ENCODE results near the gene ITGA2. TPM values are rescaled to one million over a fixed set of nuclear protein-coding genes. Genes with fewer than 3 reads are reported as not detected.
A peak's percentile ranks its signal among the peaks of the same experiment; 100 is the strongest.

Gene ITGA2
- total RNA-seq, 3 donors from 2014 or later, result 1.0 to 1.1 (median 1.1) TPM

DNA sequence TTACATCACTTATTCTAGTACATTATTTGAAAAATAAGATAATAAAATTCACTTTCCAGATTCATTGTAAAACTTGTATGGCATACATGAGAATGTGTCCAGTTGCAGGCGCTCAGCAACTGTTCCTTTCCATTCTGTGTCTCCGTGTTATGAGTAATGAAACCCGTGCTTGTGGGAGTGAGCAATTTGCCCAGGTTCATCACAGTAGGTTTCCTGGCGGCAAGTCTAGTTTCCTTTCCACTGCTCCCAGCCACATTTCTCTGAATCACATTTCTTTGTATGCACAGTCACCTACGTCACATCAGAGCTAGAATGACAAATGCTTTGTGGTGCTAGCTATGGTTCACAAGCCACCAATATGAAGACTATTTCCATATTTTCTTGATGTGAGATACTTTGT lies 80.5 kb downstream of the ITGA2 start:
- Mint-ChIP-seq H3K27me3 (ENCODE audit: low read depth) (peaks cover 4% of the 10 kb centered on the region), H3K4me1 (ENCODE audit: low read depth) (peaks cover 11% of the 10 kb centered on the region), H3K36me3 (ENCODE audit: insufficient read depth) (no peaks in the 10 kb centered on the region), H3K4me3 (no peak overlapping the region), H3K9me3 (no peaks in the 10 kb centered on the region)
- DNase-seq (peak; percentile 5), ATAC-seq (peak; percentile 97 to 98)

DNA sequence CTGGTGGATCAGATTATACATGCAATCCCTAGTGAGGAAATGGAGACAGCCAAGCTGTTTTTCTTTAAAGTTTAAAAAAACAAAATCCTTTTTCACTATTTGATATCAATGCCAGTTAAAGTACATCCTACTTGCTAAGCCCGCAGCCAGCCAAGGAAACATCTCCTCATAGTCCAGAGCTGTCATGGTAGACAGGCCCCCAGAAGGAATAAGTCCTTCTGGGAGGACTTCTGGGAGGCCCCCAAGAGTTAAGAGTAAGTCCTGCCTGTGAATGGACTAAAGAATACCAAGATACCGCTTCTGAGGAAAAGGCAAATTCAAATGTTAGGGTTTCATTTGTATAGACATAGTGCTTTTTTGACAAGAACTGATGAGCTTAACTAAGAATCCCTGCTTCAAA lies 82.1 kb downstream of the ITGA2 start:
- Mint-ChIP-seq H3K4me3 (no peak overlapping the region), H3K4me1 (ENCODE audit: low read depth) (peaks cover 11% of the 10 kb centered on the region), H3K9me3 (no peaks in the 10 kb centered on the region), H3K27me3 (ENCODE audit: low read depth) (peaks cover 9% of the 10 kb centered on the region), H3K36me3 (ENCODE audit: insufficient read depth) (no peaks in the 10 kb centered on the region)
- ATAC-seq (no peak), DNase-seq (no peak)

DNA sequence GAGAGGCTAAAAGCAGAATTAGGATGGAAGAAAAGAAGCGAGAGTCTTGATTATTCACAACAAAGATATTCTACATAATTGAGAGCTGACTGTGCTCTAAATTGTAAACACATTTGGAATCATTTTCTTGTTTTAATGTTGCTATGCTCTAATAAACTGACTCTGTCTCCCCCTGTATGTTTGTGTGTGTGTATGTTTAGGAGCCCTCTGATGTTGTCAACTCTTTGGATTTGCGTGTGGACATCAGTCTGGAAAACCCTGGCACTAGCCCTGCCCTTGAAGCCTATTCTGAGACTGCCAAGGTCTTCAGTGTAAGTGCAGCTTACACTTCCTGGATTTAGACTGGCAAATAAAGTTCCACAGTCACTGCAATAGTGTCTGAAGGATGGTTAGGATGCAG lies 82.6 kb downstream of the ITGA2 start:
- Mint-ChIP-seq H3K4me3 (no peak overlapping the region), H3K36me3 (ENCODE audit: insufficient read depth) (no peaks in the 10 kb centered on the region), H3K9me3 (no peaks in the 10 kb centered on the region), H3K4me1 (ENCODE audit: low read depth) (peaks cover 11% of the 10 kb centered on the region), H3K27me3 (ENCODE audit: low read depth) (peaks cover 9% of the 10 kb centered on the region)
- DNase-seq (no peak), ATAC-seq (no peak)

DNA sequence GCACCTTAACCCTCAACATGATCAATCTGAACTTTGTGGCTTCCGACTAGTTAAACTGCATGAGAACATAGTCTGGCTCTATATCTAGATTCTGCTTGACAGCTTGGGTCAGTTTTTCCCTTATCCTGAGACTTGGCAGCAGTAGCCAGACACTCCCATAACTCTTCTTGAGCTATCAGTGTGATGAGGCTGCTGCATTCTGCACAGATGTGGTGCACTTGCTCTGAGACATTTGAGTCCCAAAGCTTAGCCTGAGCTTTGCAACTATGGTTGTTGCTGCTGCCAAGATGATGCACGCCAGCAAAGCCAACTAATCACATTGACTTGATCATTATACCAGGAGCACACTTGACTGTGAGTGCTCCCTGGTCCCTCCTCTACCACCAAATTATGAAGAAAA lies 84.2 kb downstream of the ITGA2 start:
- Mint-ChIP-seq H3K27me3 (ENCODE audit: low read depth) (peaks cover 9% of the 10 kb centered on the region), H3K9me3 (no peaks in the 10 kb centered on the region), H3K4me3 (no peak overlapping the region), H3K36me3 (ENCODE audit: insufficient read depth) (no peaks in the 10 kb centered on the region), H3K4me1 (ENCODE audit: low read depth) (peaks cover 11% of the 10 kb centered on the region)
- ATAC-seq, result no peak
- DNase-seq, result no peak

DNA sequence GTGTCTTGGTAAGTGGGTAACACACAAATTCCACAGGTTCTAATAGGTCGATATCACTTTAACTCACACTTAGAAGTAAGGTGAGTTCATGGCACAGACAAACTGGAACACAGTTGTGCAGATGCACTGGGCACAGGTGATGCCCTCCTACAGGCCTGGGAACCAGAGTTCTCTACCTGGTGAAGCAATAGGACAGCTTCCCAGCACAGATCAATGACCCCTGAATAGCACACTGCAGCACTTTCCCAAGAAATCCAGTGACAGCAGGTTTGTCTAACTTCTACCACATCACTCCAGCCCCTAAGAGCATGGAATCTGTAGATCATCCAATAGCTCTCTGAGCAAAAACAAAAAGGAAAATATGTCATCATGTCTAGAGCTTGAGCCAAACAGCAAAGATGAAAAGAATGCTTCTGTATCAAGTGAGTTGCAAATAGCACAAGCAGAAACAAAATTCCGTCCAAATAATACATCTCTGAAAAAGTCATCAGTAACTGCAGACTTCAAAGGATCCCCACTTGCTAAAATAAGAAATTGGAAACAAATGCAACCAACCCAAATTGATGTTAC lies 86.9 kb downstream of the ITGA2 start:
- Mint-ChIP-seq H3K4me3 (no peak overlapping the region), H3K27me3 (ENCODE audit: low read depth) (peaks cover 9% of the 10 kb centered on the region), H3K36me3 (ENCODE audit: insufficient read depth) (no peaks in the 10 kb centered on the region), H3K4me1 (ENCODE audit: low read depth) (peaks cover 7% of the 10 kb centered on the region), H3K9me3 (no peaks in the 10 kb centered on the region)
- DNase-seq (no peak), ATAC-seq (no peak)

DNA sequence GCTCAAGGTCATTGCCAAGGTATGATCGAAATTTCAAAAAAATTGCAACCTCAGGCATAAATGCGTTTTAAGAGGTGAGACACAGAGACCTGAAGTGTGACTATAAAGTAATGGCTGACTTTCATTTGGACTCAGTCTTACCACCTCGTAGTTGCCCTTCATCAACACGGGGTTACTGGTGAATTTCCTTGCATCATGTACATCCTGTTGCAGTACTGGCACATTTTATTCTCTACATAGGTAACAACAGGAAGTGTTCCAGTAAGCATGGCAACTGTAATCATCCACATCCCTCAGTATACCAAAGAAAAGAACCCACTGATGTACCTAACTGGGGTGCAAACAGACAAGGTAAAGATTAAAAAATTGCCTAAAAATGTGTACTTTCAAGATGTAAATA lies 91.1 kb downstream of the ITGA2 start:
- Mint-ChIP-seq H3K4me3 (no peak overlapping the region), H3K9me3 (no peaks in the 10 kb centered on the region), H3K27me3 (ENCODE audit: low read depth) (peaks cover under 1% of the 10 kb centered on the region), H3K36me3 (ENCODE audit: insufficient read depth) (no peaks in the 10 kb centered on the region), H3K4me1 (ENCODE audit: low read depth) (peaks cover 31% of the 10 kb centered on the region)
- no peak for ATAC-seq
- no peak for DNase-seq

DNA sequence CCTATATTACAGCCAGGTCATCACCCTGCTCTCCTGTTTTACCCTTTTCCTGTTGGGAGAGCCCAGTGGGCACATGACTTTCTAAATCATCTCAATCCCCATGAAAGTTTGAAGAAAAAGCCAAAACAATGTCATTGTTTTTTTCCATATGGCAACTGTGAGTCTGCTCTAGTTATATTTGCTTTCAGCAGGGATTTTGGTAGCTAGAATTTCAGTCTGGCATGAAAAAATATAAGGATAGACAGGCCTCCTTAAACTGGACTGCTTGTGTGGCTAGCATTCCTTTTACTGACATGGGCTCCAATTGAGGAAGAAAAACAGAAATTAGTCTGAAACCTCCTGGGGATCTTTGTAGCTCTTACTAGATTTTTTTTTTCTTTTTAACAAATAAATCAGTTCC lies 94.8 kb downstream of the ITGA2 start:
- peaks cover 31% of the 10 kb centered on the region for H3K4me1 Mint-ChIP-seq (ENCODE audit: low read depth)
- DNase-seq (no peak), ATAC-seq (no peak)
- no peaks in the 10 kb centered on the region for H3K36me3 Mint-ChIP-seq (ENCODE audit: insufficient read depth)
- H3K9me3 Mint-ChIP-seq, result no peaks in the 10 kb centered on the region
- H3K27me3 Mint-ChIP-seq (ENCODE audit: low read depth), result no peaks in the 10 kb centered on the region
- H3K4me3 Mint-ChIP-seq, result no peak overlapping the region

DNA sequence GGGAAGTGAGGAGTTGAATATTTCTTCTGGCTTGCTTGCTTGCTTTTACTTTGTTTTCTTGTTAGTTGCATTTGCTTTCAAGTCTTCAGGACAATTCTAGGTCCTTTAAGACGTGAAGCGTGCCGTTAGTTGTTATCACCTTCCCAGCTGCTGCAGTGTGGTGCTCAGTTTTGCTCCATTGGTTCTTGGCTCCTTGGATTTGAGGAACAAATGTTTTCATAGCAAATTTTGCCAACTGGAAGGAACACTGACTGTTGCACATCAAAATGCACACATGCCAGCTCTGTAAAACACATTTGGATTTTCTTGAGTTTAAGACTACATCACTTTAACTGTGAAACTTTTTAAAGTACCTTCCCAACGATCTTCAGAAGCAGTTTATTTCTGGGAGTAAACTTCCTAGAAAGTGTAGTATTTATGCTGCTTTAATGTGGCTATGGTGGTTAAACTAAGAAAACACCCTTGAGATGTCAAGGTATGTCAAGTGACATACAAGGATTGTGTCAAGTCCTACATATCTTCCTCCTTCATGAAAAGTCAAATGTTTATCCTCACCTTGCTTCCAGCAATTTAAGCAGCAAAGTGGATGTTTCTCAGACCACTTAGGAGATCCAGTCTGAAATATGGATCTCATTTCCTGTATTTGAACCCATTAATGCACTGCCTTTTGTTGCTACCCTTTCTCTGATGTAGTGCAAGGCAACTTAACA lies 95.5 kb downstream of the ITGA2 start:
- DNase-seq, result no peak
- Mint-ChIP-seq H3K27me3 (ENCODE audit: low read depth) (no peaks in the 10 kb centered on the region), H3K4me1 (ENCODE audit: low read depth) (peaks cover 38% of the 10 kb centered on the region), H3K36me3 (ENCODE audit: insufficient read depth) (no peaks in the 10 kb centered on the region), H3K4me3 (no peak overlapping the region), H3K9me3 (no peaks in the 10 kb centered on the region)
- no peak for ATAC-seq

DNA sequence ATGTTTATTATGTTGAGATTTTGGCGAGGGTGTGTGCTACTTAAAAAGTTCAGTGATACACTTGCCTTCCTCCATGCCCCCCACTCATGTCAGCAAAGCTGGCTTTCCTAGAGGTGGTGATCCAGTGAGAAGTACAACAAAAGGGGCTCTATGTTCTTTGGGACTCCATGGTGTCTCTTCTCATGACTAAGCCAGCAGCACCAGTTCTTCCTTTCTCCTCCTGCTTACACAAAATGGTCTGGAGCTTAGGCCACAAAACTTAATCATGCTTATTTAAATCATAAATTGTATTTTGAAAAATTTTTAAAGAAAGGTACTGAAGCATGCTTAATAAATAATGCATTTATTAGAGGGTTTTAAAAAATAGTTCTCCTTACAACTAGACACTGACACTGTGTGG lies 98.0 kb downstream of the ITGA2 start:
- no peak overlapping the region for H3K4me3 Mint-ChIP-seq
- ATAC-seq, result no peak
- DNase-seq, result no peak
- H3K4me1 Mint-ChIP-seq (ENCODE audit: low read depth), result peaks cover 40% of the 10 kb centered on the region
- no peaks in the 10 kb centered on the region for H3K27me3 Mint-ChIP-seq (ENCODE audit: low read depth)
- H3K9me3 Mint-ChIP-seq, result no peaks in the 10 kb centered on the region
- H3K36me3 Mint-ChIP-seq (ENCODE audit: insufficient read depth), result no peaks in the 10 kb centered on the region

DNA sequence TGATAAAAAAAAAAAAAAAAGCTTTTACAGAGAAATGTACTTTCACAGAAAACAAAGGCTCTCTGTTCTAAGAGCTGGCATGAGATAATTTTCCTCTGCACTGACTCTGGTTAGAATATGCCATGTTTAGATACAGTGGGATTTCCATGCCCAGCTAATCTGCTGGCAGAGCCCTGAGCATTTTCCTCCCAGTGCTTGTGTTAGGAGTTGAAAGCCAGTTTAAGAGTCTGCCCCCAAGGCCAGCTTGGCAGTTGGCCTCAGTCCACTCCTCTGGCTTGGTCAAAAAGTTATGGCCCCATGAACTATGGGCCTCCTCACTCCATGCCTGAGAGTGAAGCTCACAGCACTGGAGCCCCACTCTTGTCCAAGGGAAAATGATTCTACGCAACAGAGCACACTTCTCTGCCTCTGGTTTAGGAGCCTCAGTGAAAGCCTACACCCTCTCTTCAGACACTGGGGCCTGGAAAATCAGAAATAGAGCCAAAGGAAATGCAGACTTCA lies 98.5 kb downstream of the ITGA2 start:
- DNase-seq (no peak), ATAC-seq (no peak)
- Mint-ChIP-seq H3K4me1 (ENCODE audit: low read depth) (peaks cover 38% of the 10 kb centered on the region), H3K36me3 (ENCODE audit: insufficient read depth) (no peaks in the 10 kb centered on the region), H3K9me3 (no peaks in the 10 kb centered on the region), H3K27me3 (ENCODE audit: low read depth) (no peaks in the 10 kb centered on the region), H3K4me3 (no peak overlapping the region)

DNA sequence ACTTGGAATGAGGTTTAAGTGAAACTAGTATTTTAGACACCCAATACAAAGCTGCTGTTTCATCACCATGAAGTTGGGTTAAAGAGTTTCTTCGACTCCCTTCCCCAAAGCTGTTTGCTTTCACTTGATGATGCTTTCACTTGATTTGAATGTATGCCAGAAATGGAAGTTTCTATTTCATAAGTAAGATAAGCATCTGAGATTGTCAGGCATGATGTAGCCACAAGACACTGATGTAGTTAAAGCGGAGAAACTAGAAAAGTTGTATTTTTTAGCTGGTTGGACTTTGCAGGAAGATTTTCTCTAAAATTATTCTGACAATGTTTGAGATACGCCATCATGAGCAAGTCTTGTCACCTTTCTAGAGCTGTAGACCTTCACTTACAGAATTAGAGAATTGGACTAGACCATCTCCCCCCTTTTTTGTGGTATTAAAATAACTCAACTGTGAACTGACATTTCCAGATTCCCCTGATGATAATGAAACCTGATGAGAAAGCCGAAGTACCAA lies 100.4 kb downstream of the ITGA2 start:
- Mint-ChIP-seq H3K36me3 (ENCODE audit: insufficient read depth) (no peaks in the 10 kb centered on the region), H3K9me3 (no peaks in the 10 kb centered on the region), H3K4me1 (ENCODE audit: low read depth) (peaks cover 22% of the 10 kb centered on the region), H3K27me3 (ENCODE audit: low read depth) (no peaks in the 10 kb centered on the region), H3K4me3 (peak overlapping the region; percentile 56)
- ATAC-seq, result peak; percentile 76 to 91
- DNase-seq, result no peak

DNA sequence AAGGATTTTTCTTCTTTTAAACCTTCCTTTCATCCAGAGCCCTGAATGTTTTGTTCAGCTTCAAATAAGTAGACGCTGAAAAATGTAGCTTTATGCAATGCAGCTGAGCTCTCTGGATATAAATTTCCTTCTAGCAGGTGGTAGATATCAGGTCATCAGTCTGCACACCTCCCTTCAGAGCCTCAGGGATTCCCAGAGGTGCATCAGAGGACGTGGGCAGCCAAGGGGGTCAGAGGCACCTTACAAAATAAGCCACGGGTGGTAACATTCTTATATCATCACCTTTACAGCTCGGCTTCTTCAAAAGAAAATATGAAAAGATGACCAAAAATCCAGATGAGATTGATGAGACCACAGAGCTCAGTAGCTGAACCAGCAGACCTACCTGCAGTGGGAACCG lies 101.1 kb downstream of the ITGA2 start:
- H3K4me3 Mint-ChIP-seq, result no peak overlapping the region
- no peaks in the 10 kb centered on the region for H3K27me3 Mint-ChIP-seq (ENCODE audit: low read depth)
- no peak for DNase-seq
- no peaks in the 10 kb centered on the region for H3K9me3 Mint-ChIP-seq
- ATAC-seq, result peak in 1 of 2 donors; percentile 21
- H3K4me1 Mint-ChIP-seq (ENCODE audit: low read depth), result peaks cover 16% of the 10 kb centered on the region
- H3K36me3 Mint-ChIP-seq (ENCODE audit: insufficient read depth), result no peaks in the 10 kb centered on the region

DNA sequence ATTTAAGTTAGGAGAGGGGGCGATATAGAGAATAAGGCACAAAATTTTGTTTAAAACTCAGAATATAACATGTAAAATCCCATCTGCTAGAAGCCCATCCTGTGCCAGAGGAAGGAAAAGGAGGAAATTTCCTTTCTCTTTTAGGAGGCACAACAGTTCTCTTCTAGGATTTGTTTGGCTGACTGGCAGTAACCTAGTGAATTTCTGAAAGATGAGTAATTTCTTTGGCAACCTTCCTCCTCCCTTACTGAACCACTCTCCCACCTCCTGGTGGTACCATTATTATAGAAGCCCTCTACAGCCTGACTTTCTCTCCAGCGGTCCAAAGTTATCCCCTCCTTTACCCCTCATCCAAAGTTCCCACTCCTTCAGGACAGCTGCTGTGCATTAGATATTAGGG lies 102.1 kb downstream of the ITGA2 start:
- ATAC-seq, result no peak
- no peak for DNase-seq
- H3K36me3 Mint-ChIP-seq (ENCODE audit: insufficient read depth), result peaks cover 2% of the 10 kb centered on the region
- H3K4me1 Mint-ChIP-seq (ENCODE audit: low read depth), result peaks cover 18% of the 10 kb centered on the region
- no peak overlapping the region for H3K4me3 Mint-ChIP-seq
- no peaks in the 10 kb centered on the region for H3K27me3 Mint-ChIP-seq (ENCODE audit: low read depth)
- H3K9me3 Mint-ChIP-seq, result no peaks in the 10 kb centered on the region

DNA sequence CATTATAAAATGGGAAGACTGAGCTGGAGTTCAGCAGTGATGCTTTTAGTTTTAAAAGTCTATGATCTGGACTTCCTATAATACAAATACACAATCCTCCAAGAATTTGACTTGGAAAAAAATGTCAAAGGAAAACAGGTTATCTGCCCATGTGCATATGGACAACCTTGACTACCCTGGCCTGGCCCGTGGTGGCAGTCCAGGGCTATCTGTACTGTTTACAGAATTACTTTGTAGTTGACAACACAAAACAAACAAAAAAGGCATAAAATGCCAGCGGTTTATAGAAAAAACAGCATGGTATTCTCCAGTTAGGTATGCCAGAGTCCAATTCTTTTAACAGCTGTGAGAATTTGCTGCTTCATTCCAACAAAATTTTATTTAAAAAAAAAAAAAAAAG lies 103.1 kb downstream of the ITGA2 start:
- H3K36me3 Mint-ChIP-seq (ENCODE audit: insufficient read depth), result peaks cover 6% of the 10 kb centered on the region
- ATAC-seq, result no peak
- H3K4me1 Mint-ChIP-seq (ENCODE audit: low read depth), result peaks cover 18% of the 10 kb centered on the region
- no peak for DNase-seq
- H3K4me3 Mint-ChIP-seq, result no peak overlapping the region
- H3K9me3 Mint-ChIP-seq, result no peaks in the 10 kb centered on the region
- H3K27me3 Mint-ChIP-seq (ENCODE audit: low read depth), result no peaks in the 10 kb centered on the region

DNA sequence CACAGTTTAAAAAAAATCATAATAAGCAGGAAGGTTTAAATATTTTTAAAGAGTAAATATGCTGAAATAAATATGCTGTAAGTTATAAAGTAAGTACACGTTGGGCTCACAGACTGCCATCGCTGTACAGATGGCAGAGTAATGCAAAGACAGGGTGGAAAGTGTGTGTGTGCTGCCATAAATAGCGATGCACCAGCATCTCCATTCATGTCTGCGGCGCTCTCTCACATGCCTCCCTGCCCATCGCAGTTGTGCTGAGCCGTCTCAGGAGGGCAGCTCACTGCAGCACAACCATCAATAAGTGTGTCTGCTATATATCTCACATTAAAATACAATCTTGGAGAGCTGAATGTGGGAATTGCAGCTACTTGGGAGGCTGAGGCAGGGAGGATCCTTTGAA lies 106.1 kb downstream of the ITGA2 start:
- Mint-ChIP-seq H3K4me1 (ENCODE audit: low read depth) (peaks cover 7% of the 10 kb centered on the region), H3K27me3 (ENCODE audit: low read depth) (no peaks in the 10 kb centered on the region), H3K36me3 (ENCODE audit: insufficient read depth) (peaks cover 21% of the 10 kb centered on the region), H3K9me3 (no peaks in the 10 kb centered on the region), H3K4me3 (no peak overlapping the region)
- no peak for ATAC-seq
- DNase-seq, result no peak
